GM10847 (cell line): ENCODE data around the gene PATJ.

Experiments used
- POLR2A ChIP-seq: IDR thresholded peaks from 2 replicates; pipeline ENCODE4 v1.6.1; 2011; ENCODE audit not compliant: insufficient read length; ENCODE audit errors: extremely low read depth

The PATJ gene, protein sequence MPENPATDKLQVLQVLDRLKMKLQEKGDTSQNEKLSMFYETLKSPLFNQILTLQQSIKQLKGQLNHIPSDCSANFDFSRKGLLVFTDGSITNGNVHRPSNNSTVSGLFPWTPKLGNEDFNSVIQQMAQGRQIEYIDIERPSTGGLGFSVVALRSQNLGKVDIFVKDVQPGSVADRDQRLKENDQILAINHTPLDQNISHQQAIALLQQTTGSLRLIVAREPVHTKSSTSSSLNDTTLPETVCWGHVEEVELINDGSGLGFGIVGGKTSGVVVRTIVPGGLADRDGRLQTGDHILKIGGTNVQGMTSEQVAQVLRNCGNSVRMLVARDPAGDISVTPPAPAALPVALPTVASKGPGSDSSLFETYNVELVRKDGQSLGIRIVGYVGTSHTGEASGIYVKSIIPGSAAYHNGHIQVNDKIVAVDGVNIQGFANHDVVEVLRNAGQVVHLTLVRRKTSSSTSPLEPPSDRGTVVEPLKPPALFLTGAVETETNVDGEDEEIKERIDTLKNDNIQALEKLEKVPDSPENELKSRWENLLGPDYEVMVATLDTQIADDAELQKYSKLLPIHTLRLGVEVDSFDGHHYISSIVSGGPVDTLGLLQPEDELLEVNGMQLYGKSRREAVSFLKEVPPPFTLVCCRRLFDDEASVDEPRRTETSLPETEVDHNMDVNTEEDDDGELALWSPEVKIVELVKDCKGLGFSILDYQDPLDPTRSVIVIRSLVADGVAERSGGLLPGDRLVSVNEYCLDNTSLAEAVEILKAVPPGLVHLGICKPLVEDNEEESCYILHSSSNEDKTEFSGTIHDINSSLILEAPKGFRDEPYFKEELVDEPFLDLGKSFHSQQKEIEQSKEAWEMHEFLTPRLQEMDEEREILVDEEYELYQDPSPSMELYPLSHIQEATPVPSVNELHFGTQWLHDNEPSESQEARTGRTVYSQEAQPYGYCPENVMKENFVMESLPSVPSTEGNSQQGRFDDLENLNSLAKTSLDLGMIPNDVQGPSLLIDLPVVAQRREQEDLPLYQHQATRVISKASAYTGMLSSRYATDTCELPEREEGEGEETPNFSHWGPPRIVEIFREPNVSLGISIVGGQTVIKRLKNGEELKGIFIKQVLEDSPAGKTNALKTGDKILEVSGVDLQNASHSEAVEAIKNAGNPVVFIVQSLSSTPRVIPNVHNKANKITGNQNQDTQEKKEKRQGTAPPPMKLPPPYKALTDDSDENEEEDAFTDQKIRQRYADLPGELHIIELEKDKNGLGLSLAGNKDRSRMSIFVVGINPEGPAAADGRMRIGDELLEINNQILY (N-terminal part only)

DNA sequence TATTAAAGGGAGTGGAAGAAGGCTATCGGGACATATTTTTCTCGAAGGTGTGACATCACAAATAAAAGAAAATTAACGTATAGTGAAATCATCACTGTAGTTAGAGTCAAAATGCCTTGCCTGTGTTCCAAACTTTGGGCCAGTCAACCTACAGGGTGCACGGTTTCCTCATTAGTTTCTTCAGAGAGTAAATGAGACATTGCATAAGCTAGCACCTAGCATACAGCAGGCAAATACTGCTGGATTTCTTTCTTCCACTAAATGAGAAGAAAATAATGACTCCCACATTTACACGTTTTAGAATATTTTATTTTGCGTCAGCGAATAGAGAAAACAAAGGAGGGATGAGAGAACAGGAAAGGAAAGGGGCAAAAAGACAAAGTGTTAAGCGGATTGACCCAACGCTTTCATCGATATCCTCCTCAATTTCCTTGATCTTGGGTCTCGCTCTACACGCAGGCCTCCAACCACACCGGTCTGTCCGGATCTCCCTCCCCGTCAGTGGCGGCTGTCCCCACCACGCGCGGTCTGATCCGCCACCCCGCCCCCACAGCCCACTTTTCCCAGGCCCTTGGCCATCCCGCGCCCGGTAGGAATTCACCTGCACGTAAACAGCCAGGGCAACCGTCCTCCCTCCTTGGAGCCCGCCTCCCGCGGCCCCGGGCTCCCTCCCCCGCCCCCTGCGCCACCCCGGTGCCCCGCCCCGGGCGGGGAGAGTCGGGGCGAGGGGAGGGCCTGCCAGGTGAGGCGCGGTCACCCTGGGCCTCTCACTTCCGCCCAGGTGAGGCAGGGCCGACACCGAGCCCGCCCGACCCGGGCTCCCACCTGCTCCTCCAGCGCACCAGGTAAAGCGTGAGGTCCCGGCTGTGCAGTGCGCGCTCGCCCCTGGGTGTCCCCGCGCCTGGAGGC is at the start of gene PATJ:
Gene PATJ (plus strand): TSS at position 770 of the 909 bp plus-strand sequence. CDS start 20,413 bp downstream, outside the sequence.
- TF ChIP-seq POLR2A, result peak; percentile 22

DNA sequence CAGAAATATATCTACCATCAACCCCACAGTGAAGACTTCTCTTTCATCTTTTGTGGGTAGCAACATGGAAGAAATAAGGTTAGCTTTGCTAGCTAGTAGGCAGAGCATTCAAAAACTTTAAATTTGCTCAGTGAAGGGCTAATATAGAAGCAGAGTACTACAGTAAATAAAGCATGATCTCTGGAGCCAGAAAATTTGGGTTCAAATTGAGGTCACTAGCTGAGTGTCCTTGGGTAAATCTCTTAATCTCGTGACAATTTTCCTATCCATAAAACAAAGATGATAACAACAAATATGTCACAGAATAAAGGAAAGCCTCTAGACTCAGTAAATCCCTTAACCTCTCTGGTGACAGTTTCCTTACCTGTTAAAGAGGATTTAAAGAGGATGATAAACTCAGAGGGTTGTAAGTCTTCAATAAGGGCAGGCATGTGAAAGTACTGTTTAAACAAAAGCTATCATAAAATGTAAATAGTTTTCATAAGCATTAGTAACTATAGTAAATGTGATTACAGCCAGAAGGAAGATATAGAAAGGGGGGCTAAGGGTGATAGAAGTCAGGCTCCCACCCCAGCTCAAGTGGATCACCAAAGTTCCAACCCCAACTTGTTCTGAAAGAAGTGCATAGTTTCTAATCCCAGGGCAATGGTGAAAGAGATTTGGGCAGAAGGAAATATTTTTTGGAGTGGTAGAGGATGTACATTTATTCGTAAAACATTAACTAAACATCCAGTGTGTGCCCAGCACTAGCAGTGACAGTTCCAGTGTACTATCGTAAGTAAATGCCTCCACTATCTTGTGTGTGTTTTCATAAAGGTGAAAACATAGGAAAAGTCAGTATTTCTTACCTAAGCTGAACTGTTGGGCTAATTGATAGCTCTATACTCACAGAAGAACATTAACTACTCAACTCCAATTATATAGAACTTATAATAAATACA is 42.1 kb upstream of the PATJ start:
- TF ChIP-seq POLR2A, result no peak

DNA sequence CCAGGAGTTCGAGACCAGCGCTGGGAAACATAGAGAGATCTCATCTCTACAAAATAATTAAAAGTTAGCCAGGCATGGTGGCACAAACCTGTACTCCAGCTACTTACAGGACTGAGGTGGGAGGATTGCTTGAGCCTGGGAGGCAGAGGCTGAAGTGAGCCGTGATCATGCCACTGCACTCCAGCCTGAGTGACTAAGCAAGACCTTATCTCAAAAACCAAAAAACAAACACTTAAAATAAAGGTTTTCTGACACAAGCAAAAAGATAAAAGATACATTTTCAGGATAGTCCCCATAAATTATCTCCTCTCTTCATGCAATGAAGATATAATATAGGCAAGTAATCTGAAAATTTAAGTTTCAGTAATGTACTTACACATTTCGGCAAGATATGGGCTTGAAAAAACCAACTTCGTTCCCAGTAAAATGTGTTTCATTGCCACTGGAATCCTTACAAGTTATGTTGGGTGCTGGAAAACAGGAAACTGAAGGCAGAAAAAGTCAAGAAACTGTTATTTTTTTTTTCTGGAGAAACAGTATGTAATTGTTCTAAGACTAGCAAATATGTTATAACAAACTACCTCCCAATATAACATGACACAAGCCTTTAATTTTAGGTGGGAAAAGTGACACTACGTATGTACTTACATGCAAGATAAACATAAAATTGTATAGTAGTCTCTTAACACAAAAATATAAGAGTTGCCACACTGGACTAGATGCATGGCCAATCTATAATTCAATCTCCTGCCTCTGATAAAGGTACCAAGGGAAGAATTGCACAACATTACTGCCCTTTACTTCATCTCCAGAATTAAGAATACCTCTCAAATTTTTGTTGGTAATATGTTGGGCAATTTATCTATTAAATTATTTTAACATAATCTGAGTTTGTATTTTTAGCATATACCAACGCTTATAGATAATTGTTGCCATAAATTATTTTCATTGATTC is 33.0 kb upstream of the PATJ start:
- TF ChIP-seq POLR2A, result no peak

DNA sequence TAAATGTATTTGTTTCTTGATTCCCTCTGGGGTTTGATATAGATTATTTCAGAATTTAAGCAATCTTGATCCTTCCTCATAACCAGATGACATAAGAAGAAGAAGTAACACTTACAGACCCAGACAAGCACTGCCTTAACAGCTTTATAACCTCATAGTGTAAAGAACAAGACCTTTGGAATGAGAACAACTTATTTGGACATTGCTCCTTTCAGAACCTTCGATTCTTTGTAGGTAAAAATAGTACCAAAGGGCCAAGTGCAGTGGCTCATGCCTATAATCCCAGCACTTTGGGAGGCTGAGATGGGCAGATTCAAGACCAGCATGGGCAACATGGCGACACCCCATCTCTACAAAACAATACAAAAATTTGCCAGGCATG is 32.4 kb upstream of the PATJ start:
- no peak for TF ChIP-seq POLR2A

DNA sequence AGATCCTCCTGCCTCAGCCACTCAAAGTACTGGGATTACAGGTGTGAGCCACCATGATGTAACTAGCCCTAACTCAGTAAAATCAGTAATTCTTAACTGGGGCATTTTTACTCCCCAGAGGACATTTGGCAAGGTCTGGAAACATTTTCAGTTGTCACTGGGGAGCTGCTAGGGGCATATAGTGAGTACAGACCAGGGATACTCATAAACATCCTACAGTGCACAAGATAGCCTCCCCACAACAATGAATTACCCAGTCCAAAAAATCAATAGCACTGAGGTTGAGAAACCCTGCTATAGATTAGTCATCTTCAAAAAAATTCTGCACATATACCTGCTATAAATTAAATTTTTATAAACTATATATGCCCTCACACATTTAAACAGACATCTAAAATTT is 30.3 kb upstream of the PATJ start:
- no peak for TF ChIP-seq POLR2A

DNA sequence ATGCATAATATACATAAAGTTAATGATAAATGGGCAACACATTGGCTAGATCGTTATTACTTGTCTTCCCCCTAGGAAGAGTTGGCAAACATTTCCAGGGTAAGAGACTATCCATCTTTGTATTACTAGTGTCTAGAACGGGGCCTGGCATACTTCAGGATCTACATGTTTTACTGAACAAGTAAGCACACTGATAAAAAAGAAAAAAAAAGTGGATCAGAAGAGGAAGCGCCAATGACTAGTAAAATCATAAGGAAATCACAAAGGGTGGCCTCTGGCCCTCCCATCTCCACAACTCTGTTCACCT is 17.8 kb upstream of the PATJ start:
- no peak for TF ChIP-seq POLR2A

DNA sequence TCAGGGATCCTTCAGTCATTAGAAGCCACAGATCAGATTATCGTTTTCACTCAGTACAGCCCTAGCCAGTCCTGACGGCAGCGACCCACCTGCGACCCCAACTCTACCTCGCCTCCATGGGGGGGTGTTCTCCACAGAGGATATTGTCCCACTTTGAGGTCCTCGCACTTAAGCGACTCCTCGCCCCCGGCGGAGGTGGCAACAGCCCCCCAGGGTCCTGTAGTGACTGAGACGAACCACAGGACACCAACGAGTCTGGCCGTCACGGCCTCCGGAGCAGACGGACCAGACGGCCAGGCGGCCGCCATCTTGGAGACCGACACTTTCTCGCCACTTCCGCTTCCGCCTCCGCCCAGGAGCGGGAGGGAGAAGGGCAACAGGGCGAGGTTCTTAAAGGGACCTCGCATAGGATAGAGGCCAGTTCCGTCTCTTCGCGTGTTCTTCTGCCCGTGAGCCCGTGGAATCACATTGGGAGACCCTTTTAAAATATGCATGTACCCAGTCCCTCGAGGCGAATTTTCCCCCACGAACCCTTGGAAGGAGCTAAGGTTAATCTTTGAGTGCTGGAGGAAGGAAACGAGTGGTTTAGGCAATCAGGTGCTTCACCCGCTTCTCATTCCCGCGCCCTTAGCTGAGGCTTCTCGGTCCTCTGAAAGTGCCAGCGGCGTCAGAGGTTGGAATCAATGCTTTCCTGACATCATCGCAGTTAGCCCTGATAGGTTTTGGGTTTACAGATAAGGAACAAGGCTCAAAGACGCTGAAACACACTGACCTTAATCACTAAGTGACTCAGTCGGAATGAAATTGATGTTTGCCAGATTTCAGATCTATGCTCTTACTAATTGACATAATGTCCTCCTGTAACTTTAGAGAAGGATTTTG is 17.2 kb upstream of the PATJ start, which contains the start of gene TM2D1:
Gene TM2D1 (minus strand): TSS at position 329 of the 882 bp plus-strand sequence. CDS start 21 bp downstream, at position 308.
- TF ChIP-seq POLR2A, result peak; percentile 98

DNA sequence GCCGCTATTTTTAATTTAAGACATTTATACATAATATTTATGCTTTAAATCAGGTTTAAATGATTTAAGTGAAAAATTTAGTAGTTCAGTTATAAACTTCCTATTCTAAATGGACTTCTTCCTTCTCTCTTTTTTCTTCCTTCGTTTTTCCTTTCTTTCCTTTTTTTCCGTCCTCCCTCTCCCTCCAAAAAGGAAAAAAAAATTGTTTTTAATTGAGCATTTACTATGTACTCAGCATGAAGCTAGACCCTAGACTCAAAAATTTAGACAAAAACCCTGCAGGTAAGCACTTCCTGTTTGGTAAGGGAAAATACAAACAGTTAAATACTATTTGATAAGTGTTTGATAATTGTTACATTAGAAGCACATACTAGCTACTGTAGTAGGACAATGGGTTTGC is 14.7 kb upstream of the PATJ start:
- no peak for TF ChIP-seq POLR2A

DNA sequence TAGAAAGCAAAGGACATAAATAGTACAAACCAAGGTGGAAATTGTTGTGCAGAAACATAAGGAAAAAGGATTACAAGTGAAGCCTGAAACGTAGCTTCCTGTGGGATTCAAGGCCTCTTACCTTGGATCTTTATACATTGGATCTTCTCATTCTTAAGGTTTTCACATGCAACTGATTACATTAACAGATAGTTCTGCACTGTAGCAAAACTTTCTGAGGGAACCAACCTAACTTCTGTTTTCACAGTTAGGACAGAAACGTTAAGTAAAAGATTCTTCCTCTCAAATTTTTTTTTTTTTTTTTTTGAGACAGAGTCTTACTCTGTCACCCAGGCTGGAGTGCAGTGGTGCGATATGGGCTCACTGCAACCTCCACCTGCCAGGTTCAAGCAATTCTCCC is 9.6 kb upstream of the PATJ start:
- TF ChIP-seq POLR2A, result no peak

DNA sequence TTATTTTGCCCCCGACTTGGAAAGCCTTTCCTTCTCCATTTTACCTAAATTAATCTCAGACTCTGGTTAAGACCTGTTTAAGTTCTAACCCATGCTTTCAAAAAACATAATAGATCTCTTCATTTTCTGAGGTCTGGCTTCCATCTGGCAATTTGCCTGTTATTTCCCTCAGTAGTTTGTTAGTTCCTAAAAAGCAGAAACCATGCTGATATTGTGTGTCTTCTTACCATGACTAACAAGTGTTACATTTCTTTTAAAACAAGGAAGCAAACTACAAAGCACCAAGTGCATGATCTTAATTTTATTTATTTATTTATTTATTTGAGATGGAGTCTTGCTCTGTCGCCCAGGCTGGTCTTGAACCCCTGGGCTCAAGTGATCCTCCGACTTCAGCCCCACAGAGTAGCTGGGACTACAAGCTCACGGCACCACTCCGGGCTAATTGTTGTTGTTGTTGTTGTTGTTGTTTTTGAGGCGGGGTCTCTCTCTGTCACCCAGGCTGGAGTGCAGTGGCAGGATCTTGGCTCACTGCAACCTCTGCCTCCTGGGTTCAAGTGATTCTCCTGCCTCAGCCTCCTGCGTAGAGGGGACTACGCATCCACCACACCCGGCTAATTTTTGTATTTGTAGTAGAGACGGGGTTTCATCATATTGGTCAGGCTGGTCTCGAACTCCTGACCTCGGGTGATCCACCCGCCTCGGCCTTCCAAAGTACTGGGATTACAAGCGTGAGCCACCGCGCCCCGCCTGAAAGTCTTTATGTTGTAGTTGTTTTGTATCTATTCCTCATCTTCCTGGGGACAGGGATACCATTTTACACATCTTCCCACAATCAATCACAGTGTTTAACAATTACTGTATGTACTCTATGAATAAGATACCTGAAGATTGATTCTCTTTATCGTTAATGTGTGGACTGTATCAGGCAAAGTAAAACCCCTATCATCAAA is 1.3 kb upstream of the PATJ start:
- TF ChIP-seq POLR2A, result no peak
